Measurements from ENCODE around the gene PBX1. TPM values are rescaled to one million over a fixed set of nuclear protein-coding genes. Genes with fewer than 3 reads are reported as not detected.

Gene PBX1
- total RNA-seq, 4 donors from 2014 or later, result 14.4 to 34.6 (median 22.0) TPM

GRCh38 chr1:164885311-164885710 is 326.3 kb downstream of the PBX1 start:
- Histone ChIP-seq H3K9me3 (no peaks in the 10 kb centered on the region), H3K36me3 (no peaks in the 10 kb centered on the region), H3K4me1 (no peaks in the 10 kb centered on the region), H3K4me3 (no peak overlapping the region), H3K27ac (no peak overlapping the region), H3K27me3 (no peaks in the 10 kb centered on the region)
- WGBS, result 95% methylated on average over 4 of the region's 4 CpGs
- TF ChIP-seq CTCF (IDR thresholded peaks at IDR 0.05) (no peak), EP300 (IDR thresholded peaks at IDR 0.05) (no peak), POLR2AphosphoS5 (IDR thresholded peaks at IDR 0.05) (no peak), POLR2A (IDR thresholded peaks at IDR 0.05) (no peak)
- no peak for DNase-seq (ENCODE audit: low spot score in 2 of 2)

GRCh38 chr1:164886101-164886500 is 327.1 kb downstream of the PBX1 start:
- no peaks in the 10 kb centered on the region for H3K27me3 ChIP-seq
- no peaks in the 10 kb centered on the region for H3K4me1 ChIP-seq
- no peak overlapping the region for H3K27ac ChIP-seq
- no peaks in the 10 kb centered on the region for H3K9me3 ChIP-seq
- TF ChIP-seq POLR2A (IDR thresholded peaks at IDR 0.05), result no peak
- no peak for TF ChIP-seq EP300 (IDR thresholded peaks at IDR 0.05)
- TF ChIP-seq CTCF (IDR thresholded peaks at IDR 0.05), result no peak
- TF ChIP-seq POLR2AphosphoS5 (IDR thresholded peaks at IDR 0.05), result no peak
- 97% methylated on average over 1 of the region's 1 CpG for WGBS
- no peaks in the 10 kb centered on the region for H3K36me3 ChIP-seq
- DNase-seq (ENCODE audit: low spot score in 2 of 2), result no peak
- no peak overlapping the region for H3K4me3 ChIP-seq

GRCh38 chr1:164891615-164892014 is 332.6 kb downstream of the PBX1 start:
- no peak overlapping the region for H3K27ac ChIP-seq
- H3K4me3 ChIP-seq, result no peak overlapping the region
- TF ChIP-seq EP300 (IDR thresholded peaks at IDR 0.05) (no peak), POLR2AphosphoS5 (IDR thresholded peaks at IDR 0.05) (no peak), POLR2A (IDR thresholded peaks at IDR 0.05) (no peak), CTCF (IDR thresholded peaks at IDR 0.05) (no peak)
- H3K4me1 ChIP-seq, result no peaks in the 10 kb centered on the region
- DNase-seq (ENCODE audit: low spot score in 2 of 2), result no peak
- no peaks in the 10 kb centered on the region for H3K36me3 ChIP-seq
- H3K27me3 ChIP-seq, result no peaks in the 10 kb centered on the region
- no peaks in the 10 kb centered on the region for H3K9me3 ChIP-seq

GRCh38 chr1:164895026-164895912 is 336.3 kb downstream of the PBX1 start:
- H3K27ac ChIP-seq, result no peak overlapping the region
- peaks cover 6% of the 10 kb centered on the region for H3K9me3 ChIP-seq
- H3K4me3 ChIP-seq, result no peak overlapping the region
- TF ChIP-seq POLR2A (IDR thresholded peaks at IDR 0.05) (no peak), CTCF (IDR thresholded peaks at IDR 0.05) (no peak), POLR2AphosphoS5 (IDR thresholded peaks at IDR 0.05) (no peak), EP300 (IDR thresholded peaks at IDR 0.05) (no peak)
- H3K27me3 ChIP-seq, result no peaks in the 10 kb centered on the region
- WGBS, result 66% methylated on average over 8 of the region's 8 CpGs
- H3K36me3 ChIP-seq, result no peaks in the 10 kb centered on the region
- H3K4me1 ChIP-seq, result no peaks in the 10 kb centered on the region
- no peak for DNase-seq (ENCODE audit: low spot score in 2 of 2)

GRCh38 chr1:164901031-164901430 is 342.0 kb downstream of the PBX1 start:
- Histone ChIP-seq H3K27ac (no peak overlapping the region), H3K9me3 (peaks cover 6% of the 10 kb centered on the region), H3K36me3 (no peaks in the 10 kb centered on the region), H3K4me1 (no peaks in the 10 kb centered on the region), H3K27me3 (no peaks in the 10 kb centered on the region), H3K4me3 (no peak overlapping the region)
- DNase-seq (ENCODE audit: low spot score in 2 of 2), result no peak
- TF ChIP-seq CTCF (IDR thresholded peaks at IDR 0.05), result no peak
- no peak for TF ChIP-seq EP300 (IDR thresholded peaks at IDR 0.05)
- TF ChIP-seq POLR2A (IDR thresholded peaks at IDR 0.05), result no peak
- 83% methylated on average over 5 of the region's 5 CpGs for WGBS
